NCI-H2029 (cell line): ENCODE measurements around the gene TNFSF8.

Experiments
- DNase-seq: peaks from one replicate; lab custom pipeline; 2025; lab: John Stamatoyannopoulos, UW

TNFSF8 gene

GRCh38 chr9:114935119-114935518 lies 4.7 kb upstream of the TNFSF8 start:
- no peak for DNase-seq

- no peak for DNase-seq
Observed at GRCh38 chr9:114932502-114932901, 2.1 kb upstream of the TNFSF8 start.

GRCh38 chr9:114931407-114931806 lies 1.0 kb upstream of the TNFSF8 start:
- no peak for DNase-seq

- DNase-seq, result no peak
Observed at GRCh38 chr9:114929201-114929600, 1.2 kb downstream of the TNFSF8 start.

GRCh38 chr9:114928671-114929070 lies 1.7 kb downstream of the TNFSF8 start:
- DNase-seq, result no peak

- no peak for DNase-seq
Observed at GRCh38 chr9:114928136-114928535, 2.3 kb downstream of the TNFSF8 start.

GRCh38 chr9:114925672-114926071 lies 4.7 kb downstream of the TNFSF8 start:
- DNase-seq, result no peak

- DNase-seq, result no peak
Observed at GRCh38 chr9:114925039-114925438, 5.4 kb downstream of the TNFSF8 start.

- no peak for DNase-seq
Observed at GRCh38 chr9:114924327-114924726, 6.1 kb downstream of the TNFSF8 start.

- DNase-seq, result no peak
Observed at GRCh38 chr9:114923918-114924317, 6.5 kb downstream of the TNFSF8 start.

GRCh38 chr9:114921171-114921570 lies 9.2 kb downstream of the TNFSF8 start:
- DNase-seq, result no peak

GRCh38 chr9:114919611-114920010 lies 10.8 kb downstream of the TNFSF8 start:
- DNase-seq, result no peak

- DNase-seq, result no peak
Observed at GRCh38 chr9:114916481-114916880, 13.9 kb downstream of the TNFSF8 start.

GRCh38 chr9:114914139-114914538 lies 16.3 kb downstream of the TNFSF8 start:
- no peak for DNase-seq

- no peak for DNase-seq
Observed at GRCh38 chr9:114913656-114914055, 16.7 kb downstream of the TNFSF8 start.

- DNase-seq, result no peak
Observed at GRCh38 chr9:114913217-114913616, 17.2 kb downstream of the TNFSF8 start.

- DNase-seq, result peak; percentile 51
Observed at GRCh38 chr9:114911167-114911821, 19.1 kb downstream of the TNFSF8 start.

- DNase-seq, result peak; percentile 66
Observed at GRCh38 chr9:114910541-114910940, 19.9 kb downstream of the TNFSF8 start.

- no peak for DNase-seq
Observed at GRCh38 chr9:114909661-114910060, 20.7 kb downstream of the TNFSF8 start.

- DNase-seq, result no peak
Observed at GRCh38 chr9:114908805-114909448, 21.5 kb downstream of the TNFSF8 start.

- DNase-seq, result peak; percentile 98
Observed at GRCh38 chr9:114908104-114908622, 22.2 kb downstream of the TNFSF8 start.

- peak; percentile 45 for DNase-seq
Observed at GRCh38 chr9:114906922-114907571, 23.3 kb downstream of the TNFSF8 start.
